ENCODE measurements around the gene STPG1.

The STPG1 gene

DNA sequence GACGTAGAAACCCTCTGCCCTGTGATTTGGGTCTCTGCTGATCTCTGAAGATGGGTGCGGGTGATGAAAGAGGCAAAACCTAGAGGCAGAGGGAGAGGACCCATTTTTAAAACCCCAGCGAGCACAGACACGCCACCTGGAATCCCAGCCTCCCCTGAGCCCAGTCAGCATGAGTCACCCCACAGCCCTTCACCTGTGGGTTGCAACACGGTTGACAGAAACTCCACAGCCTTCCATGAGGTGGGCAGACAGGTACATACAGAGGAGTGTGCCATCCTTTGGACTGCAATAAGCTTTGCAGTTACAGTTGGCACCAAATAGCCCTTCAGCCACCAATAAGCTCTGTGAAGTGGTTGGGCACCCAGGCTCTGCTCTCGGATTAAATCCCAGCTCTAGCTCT is 96.5 kb downstream of the STPG1 start:
- TF ChIP-seq, protein P1, sequence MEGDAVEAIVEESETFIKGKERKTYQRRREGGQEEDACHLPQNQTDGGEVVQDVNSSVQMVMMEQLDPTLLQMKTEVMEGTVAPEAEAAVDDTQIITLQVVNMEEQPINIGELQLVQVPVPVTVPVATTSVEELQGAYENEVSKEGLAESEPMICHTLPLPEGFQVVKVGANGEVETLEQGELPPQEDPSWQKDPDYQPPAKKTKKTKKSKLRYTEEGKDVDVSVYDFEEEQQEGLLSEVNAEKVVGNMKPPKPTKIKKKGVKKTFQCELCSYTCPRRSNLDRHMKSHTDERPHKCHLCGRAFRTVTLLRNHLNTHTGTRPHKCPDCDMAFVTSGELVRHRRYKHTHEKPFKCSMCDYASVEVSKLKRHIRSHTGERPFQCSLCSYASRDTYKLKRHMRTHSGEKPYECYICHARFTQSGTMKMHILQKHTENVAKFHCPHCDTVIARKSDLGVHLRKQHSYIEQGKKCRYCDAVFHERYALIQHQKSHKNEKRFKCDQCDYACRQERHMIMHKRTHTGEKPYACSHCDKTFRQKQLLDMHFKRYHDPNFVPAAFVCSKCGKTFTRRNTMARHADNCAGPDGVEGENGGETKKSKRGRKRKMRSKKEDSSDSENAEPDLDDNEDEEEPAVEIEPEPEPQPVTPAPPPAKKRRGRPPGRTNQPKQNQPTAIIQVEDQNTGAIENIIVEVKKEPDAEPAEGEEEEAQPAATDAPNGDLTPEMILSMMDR (IDR thresholded peaks at IDR 0.05; ENCODE audit: extremely low read depth, missing control alignments): no peak
- no peak for DNase-seq (ENCODE audit: low spot score)

DNA sequence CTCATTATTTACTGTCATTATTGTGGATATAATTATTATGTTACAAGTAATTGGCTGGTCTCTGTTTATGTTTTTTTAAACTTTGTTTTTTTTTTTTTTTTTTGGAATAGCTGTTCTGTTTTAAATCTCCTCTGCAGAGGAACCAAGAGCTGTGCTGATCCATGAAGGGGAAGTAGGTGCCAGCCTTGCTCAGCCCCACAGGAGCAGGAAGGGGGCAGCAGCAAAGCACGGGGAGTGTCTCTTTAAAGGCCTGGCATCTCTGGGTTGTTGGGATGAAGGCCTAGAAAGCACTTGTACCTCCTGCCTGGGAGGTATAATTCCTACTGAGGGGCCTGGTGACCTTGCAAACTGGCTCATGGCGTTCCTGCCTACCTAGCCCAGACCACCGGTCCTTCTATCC is 96.9 kb downstream of the STPG1 start:
- TF ChIP-seq, protein P1 (IDR thresholded peaks at IDR 0.05; ENCODE audit: extremely low read depth, missing control alignments): no peak
- DNase-seq (ENCODE audit: low spot score): no peak

DNA sequence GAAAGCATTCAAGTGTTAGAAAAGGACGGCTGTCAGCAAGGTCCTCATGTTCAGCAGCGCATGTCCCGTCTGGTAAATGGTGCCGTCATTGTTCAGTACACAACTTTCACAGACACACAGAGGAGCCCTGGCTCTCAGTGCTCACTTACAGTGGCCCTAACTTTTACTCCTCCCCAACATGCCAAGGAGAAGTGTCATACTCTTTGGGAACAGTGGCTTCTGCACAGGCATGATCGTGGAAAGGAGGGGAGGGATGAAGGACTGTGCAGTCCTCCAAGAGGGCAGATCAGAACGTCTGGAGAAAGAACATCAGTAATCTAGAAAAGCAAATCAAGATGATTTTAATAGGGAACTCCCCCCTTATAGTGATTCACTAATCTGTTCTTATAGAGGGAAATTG is 98.2 kb downstream of the STPG1 start:
- TF ChIP-seq, protein P1 (IDR thresholded peaks at IDR 0.05; ENCODE audit: extremely low read depth, missing control alignments): no peak
- DNase-seq (ENCODE audit: low spot score): no peak

DNA sequence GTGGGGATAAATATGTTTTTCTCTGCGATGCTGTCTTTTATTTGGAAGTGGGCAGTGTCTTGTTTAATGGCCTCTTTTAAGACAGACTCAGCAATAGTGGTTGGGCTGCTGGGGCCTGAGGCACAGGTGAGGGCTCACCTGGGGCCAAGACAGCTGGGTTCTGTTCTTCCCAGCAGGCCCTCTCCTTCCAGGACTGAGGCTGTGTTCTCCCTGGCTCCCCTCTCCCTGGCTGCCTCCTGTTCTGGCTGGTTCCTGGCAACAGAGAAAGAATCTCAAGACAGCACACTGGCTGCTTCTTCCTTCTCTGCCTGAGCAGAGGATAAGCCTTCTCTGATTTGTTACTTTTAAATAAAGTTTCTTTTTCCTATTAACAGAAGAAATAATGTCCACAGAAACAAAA is 101.8 kb downstream of the STPG1 start:
- TF ChIP-seq, protein P1 (IDR thresholded peaks at IDR 0.05; ENCODE audit: extremely low read depth, missing control alignments): no peak
- no peak for DNase-seq (ENCODE audit: low spot score)

DNA sequence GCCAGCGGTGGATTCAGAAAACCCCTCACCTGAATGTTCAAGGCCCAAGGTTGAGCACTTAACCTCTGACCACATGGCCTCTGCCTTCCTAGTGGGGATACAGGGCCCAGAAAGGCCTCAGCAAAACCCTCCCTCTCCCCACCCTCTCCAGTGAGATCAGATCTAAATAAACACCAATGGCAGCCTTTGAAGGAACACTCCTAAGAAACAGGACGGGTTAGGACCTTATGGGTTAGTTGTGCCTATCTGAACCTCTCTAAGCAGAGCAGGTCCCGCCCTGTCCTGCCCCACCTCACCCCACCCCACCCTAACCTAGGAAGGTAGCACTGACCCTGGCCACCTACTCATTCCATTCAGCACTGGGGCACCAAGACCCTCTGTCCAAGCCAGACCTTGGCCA is 102.3 kb downstream of the STPG1 start:
- TF ChIP-seq, protein P1 (IDR thresholded peaks at IDR 0.05; ENCODE audit: extremely low read depth, missing control alignments): no peak
- DNase-seq (ENCODE audit: low spot score): no peak

DNA sequence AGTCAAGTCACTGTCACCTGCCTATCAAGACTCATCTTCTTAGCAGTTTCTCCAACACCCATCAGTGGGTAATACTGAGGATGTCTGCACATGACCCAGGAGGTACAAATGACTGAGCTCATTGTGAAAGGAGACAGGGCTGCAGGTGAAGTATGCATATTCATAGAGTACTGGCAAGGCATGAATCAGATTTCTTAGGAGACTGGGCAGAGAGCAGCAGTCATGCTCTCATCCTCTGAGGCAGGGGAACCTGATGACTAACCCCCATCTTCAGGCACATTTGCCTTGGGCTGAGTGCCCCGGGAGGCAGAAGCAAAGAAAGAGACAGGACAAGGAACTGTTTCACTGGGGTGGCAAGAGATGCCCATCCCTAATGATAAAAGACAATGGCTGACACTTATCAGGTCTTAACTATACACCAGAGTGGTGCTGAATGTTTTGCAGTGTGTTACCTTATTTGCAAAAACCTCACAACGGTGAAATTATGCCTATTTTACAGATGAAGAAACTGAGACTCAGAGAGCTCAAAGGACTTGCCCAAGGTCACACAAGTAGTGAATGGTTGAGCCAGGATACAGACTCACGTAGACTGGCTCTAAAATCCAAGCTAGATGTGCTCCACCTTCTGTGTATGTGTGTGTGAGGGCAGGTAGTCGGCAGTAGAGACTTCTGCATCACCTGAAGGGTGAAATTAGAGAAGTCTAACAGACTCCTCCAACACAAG is 103.7 kb downstream of the STPG1 start:
- DNase-seq (ENCODE audit: low spot score): no peak
- TF ChIP-seq, protein P1 (IDR thresholded peaks at IDR 0.05; ENCODE audit: extremely low read depth, missing control alignments): no peak

DNA sequence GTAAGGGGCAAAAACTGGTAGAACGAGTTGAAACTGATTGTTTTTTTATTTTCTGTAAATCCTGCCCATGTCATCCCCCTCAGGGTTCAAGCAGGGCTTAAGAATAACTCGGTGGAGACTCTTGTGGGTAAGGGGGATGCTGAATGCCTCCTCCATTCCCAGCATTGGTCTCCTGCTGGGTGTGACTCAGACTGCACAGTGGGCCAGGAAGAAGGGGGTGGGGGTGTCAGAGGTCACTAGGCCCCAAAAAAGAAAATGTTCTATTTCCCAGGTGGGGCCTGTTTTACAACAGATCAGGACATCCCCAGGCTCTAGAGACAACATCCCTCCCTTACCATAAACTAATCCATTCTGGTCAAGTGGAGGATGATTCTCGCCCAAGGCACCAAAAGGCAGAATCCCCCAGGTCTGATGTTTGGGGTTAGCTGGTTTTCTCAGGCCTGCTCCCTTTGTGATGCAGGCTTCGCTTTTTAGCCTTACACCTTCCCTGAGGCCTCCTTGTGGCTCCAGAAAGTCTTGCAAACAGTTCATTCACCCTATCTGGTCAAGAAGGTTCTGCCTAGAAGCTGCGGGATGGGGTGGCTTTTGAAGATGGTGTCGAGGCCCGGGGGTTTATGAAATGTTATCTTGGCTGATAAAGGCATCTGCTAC is 105.1 kb downstream of the STPG1 start:
- DNase-seq (ENCODE audit: low spot score): no peak
- TF ChIP-seq, protein P1 (IDR thresholded peaks at IDR 0.05; ENCODE audit: extremely low read depth, missing control alignments): no peak
